Upper lobe of left lung (tissue), 4 donors: ENCODE measurements around the gene GAL.

Experiments used
- CTCF ChIP-seq, 6 experiments: fragments of 450-650 bp in 4 of 6; fragments of 200-600 bp in 2 of 6; sonication (generic) in 2 of 6; IDR thresholded peaks; one replicate each; pipeline ENCODE4 v1.5.1; 2016 to 2019; ENCODE audit warnings: antibody characterized with exemption in 6 of 6
- EP300 ChIP-seq, 4 donors: sonication (generic); formaldehyde crosslinking; IDR thresholded peaks; one replicate each; pipeline ENCODE4 v1.5.1; 2017; ENCODE audit warnings: antibody characterized with exemption in 4 of 4, control low read depth in 2 of 4
- POLR2A ChIP-seq, 4 donors: fragments of 450-650 bp; IDR thresholded peaks; one replicate each; pipeline ENCODE4 v1.5.1; 2016 to 2017; ENCODE audit warnings: antibody characterized with exemption in 4 of 4, mild to moderate bottlenecking in 2 of 4
- POLR2AphosphoS5 ChIP-seq, 2 donors: sonication (generic); formaldehyde crosslinking; IDR thresholded peaks; one replicate each; pipeline ENCODE4 v1.5.1; 2017; ENCODE audit warnings: antibody characterized with exemption in 2 of 2

GRCh38 chr11:68661697-68662603 lies 22.4 kb upstream of the GAL start:
- TF ChIP-seq EP300 (IDR thresholded peaks at IDR 0.05) (no peak), POLR2AphosphoS5 (IDR thresholded peaks at IDR 0.05) (no peak), CTCF (IDR thresholded peaks at IDR 0.05) (no peak), POLR2A (IDR thresholded peaks at IDR 0.05) (no peak)
